ENCODE data around the gene SGK1. TPM values are rescaled to one million over a fixed set of nuclear protein-coding genes. Genes with fewer than 3 reads are reported as not detected.
"Not testable (repeated sequence)": the region's sequence is repeated elsewhere in the genome, so short reads cannot be mapped to it uniquely, and the experiment has no call there.

Gene SGK1
- total and polyA plus RNA-seq, 7 donors, result 17.2 to 352 (median 35.2) TPM

- Histone ChIP-seq H3K4me3 (no peak overlapping the region), H3K27me3 (no peaks in the 10 kb centered on the region), H3K36me3 (no peaks in the 10 kb centered on the region), H3K27ac (no peak overlapping the region), H3K9me3 (no peaks in the 10 kb centered on the region), H3K4me1 (no peaks in the 10 kb centered on the region)
- intact Hi-C loops (cut with DNase I), result no loop called here
- TF ChIP-seq POLR2A (IDR thresholded peaks at IDR 0.05) (no peak), POLR2AphosphoS5 (IDR thresholded peaks at IDR 0.05) (no peak), CTCF (IDR thresholded peaks at IDR 0.05) (no peak), EP300 (IDR thresholded peaks at IDR 0.05) (no peak)
- DNase-seq, result no peak
- 80 to 82% methylated on average over 2 of the region's 2 CpGs for WGBS, 2 donors
Observed at GRCh38 chr6:134186355-134186754, 131.6 kb downstream of the SGK1 start.

- no peaks in the 10 kb centered on the region for H3K9me3 ChIP-seq
- no peak overlapping the region for H3K27ac ChIP-seq
- TF ChIP-seq POLR2A (IDR thresholded peaks at IDR 0.05), result no peak
- no peak for TF ChIP-seq EP300 (IDR thresholded peaks at IDR 0.05)
- no peak for TF ChIP-seq CTCF (IDR thresholded peaks at IDR 0.05)
- no peak for TF ChIP-seq POLR2AphosphoS5 (IDR thresholded peaks at IDR 0.05)
- no peaks in the 10 kb centered on the region for H3K36me3 ChIP-seq
- H3K4me1 ChIP-seq, result no peaks in the 10 kb centered on the region
- no peak overlapping the region for H3K4me3 ChIP-seq
- H3K27me3 ChIP-seq, result no peaks in the 10 kb centered on the region
- intact Hi-C loops (cut with DNase I), result no loop called here
- DNase-seq, result no peak
Observed at GRCh38 chr6:134185277-134185676, 132.6 kb downstream of the SGK1 start.

DNA sequence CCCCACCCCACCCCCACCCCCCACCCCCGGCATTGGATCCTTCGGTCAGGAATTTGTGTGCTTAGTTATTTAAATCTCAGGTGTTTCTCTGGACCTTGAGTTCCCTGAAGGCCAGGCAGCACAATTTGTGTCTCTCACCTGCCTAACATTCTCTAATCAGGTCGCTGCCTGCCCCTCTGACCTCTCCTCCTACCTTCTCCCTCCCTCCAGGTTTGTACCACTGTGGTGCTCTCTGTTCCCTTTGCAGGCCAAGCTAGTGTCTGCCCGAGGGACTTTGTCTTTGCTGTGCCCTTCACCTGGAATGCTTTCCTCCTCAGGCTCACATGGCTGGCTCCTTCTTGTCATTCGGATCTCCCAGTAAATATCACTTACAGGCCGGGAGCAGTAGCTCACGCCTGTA, 134.1 kb downstream of the SGK1 start:
- 92 to 94% methylated on average over 7 of the region's 7 CpGs for WGBS, 2 donors
- Histone ChIP-seq H3K27ac (no peak overlapping the region), H3K4me3 (no peak overlapping the region), H3K4me1 (peaks cover 0 to under 1% (median under 1%) of the 10 kb centered on the region in 4 donors), H3K36me3 (no peaks in the 10 kb centered on the region), H3K27me3 (peaks cover 0 to 14% (median 0%) of the 10 kb centered on the region in 3 donors), H3K9me3 (no peaks in the 10 kb centered on the region)
- DNase-seq, result no peak
- intact Hi-C loops (cut with DNase I), result no loop called here
- TF ChIP-seq POLR2A (IDR thresholded peaks at IDR 0.05) (no peak), EP300 (IDR thresholded peaks at IDR 0.05) (no peak), CTCF (IDR thresholded peaks at IDR 0.05) (no peak), POLR2AphosphoS5 (IDR thresholded peaks at IDR 0.05) (no peak)

DNA sequence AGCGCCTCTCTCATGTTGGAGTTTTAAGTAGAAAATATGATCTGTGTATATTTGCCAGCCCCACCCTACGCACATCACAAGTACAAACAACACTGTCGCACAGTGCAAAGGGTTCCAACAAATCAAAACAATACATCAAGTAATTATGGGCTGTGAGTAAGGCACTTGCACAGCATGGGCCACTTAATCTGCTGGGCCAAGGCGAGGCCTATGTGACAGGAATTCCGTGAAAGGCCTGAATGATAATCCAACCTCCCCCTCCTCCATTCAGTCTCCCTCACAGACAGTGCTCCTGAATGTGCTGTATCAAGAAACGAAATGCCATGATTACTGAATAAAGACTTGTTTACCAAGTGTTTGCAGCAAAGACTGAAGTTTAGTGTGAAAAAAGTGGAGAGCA, 135.4 kb downstream of the SGK1 start:
- H3K4me1 ChIP-seq, result peaks cover 0 to 11% (median 7%) of the 10 kb centered on the region in 4 donors
- no peaks in the 10 kb centered on the region for H3K9me3 ChIP-seq
- H3K4me3 ChIP-seq, result no peak overlapping the region
- no peaks in the 10 kb centered on the region for H3K36me3 ChIP-seq
- TF ChIP-seq POLR2AphosphoS5 (IDR thresholded peaks at IDR 0.05), result no peak
- no peak for TF ChIP-seq POLR2A (IDR thresholded peaks at IDR 0.05)
- TF ChIP-seq CTCF (IDR thresholded peaks at IDR 0.05), result no peak
- TF ChIP-seq EP300 (IDR thresholded peaks at IDR 0.05), result no peak
- H3K27ac ChIP-seq, result no peak overlapping the region
- WGBS, 2 donors, result 62 to 88% methylated on average over 6 of the region's 6 CpGs
- H3K27me3 ChIP-seq, result peaks cover 0 to 27% (median 0%) of the 10 kb centered on the region in 3 donors
- no peak for DNase-seq
- intact Hi-C loops (cut with DNase I), result no loop called here

GRCh38 chr6:134181726-134182125, 136.2 kb downstream of the SGK1 start:
- intact Hi-C loops (cut with DNase I); DNase-seq; H3K36me3 ChIP-seq; H3K4me3 ChIP-seq; H3K9me3 ChIP-seq; H3K27ac ChIP-seq: not testable (repeated sequence)
- Histone ChIP-seq H3K4me1 (peaks cover 0 to 11% (median 8%) of the 10 kb centered on the region in 4 donors), H3K27me3 (peaks cover 0 to 31% (median 0%) of the 10 kb centered on the region in 3 donors)
- WGBS, 2 donors, result 95% methylated on average over 5 of the region's 5 CpGs

- 91 to 92% methylated on average over 8 of the region's 8 CpGs for WGBS, 2 donors
Observed at GRCh38 chr6:134181251-134181650, 136.7 kb downstream of the SGK1 start.

GRCh38 chr6:134180540-134180939, 137.4 kb downstream of the SGK1 start:
- H3K27ac ChIP-seq; H3K9me3 ChIP-seq; intact Hi-C loops (cut with DNase I); H3K36me3 ChIP-seq; DNase-seq; H3K4me3 ChIP-seq: not testable (repeated sequence)
- Histone ChIP-seq H3K4me1 (peaks cover 0 to 22% (median 20%) of the 10 kb centered on the region in 4 donors), H3K27me3 (peaks cover 0 to 42% (median 0%) of the 10 kb centered on the region in 3 donors)
- 97 to 98% methylated on average over 4 of the region's 4 CpGs for WGBS, 2 donors

More at GRCh38 chr6:134181251-134181650, 136.7 kb downstream of the SGK1 start:
- H3K4me3 ChIP-seq; H3K27ac ChIP-seq; H3K36me3 ChIP-seq; intact Hi-C loops (cut with DNase I); DNase-seq; H3K9me3 ChIP-seq: not testable (repeated sequence)
- peaks cover 0 to 35% (median 0%) of the 10 kb centered on the region in 3 donors for H3K27me3 ChIP-seq
- peaks cover 0 to 15% (median 13%) of the 10 kb centered on the region in 4 donors for H3K4me1 ChIP-seq

Measured in sigmoid colon (tissue), 7 donors.